OCI-LY1 (cell line): ENCODE data around the gene TUBAL3.

Source experiments
- EZH2 ChIP-seq: fragments of 200-600 bp; sonication (generic), shearing (Covaris generic); IDR thresholded peaks from 2 replicates; pipeline ENCODE4 v1.8.0; 2017; ENCODE audit warnings: borderline replicate concordance, mixed run types, mild to moderate bottlenecking, antibody characterized with exemption, low read length, moderate library complexity, mixed read lengths
- TF ChIP-seq, protein P1 (sequence below): fragments of 200-600 bp; sonication (generic), shearing (Covaris generic); IDR thresholded peaks from 2 replicates; pipeline ENCODE4 v1.5.1; 2017; ENCODE audit warnings: mild to moderate bottlenecking, antibody characterized with exemption, low read length, moderate library complexity, mixed read lengths

DNA sequence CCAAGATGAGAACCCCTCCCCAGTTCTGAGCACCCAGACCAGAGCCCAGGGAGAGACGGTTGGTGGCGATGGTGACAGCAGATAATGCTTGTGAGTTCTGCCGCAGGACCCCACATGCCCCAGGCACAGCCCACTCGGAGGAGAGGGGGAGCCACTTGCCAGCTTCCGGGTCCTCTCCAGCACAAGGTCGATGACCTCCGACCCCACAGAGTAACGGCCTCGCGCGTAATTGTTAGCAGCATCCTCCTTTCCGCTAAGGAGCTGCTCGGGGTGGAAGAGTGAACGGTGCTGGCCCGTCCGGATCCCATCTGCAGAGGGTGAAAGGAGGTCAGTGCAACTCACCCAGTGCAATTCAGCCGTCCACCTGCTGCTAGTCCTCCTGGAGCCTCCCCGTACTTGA lies 9.5 kb downstream of the TUBAL3 start:
- TF ChIP-seq EZH2, result no peak
- TF ChIP-seq, protein P1, sequence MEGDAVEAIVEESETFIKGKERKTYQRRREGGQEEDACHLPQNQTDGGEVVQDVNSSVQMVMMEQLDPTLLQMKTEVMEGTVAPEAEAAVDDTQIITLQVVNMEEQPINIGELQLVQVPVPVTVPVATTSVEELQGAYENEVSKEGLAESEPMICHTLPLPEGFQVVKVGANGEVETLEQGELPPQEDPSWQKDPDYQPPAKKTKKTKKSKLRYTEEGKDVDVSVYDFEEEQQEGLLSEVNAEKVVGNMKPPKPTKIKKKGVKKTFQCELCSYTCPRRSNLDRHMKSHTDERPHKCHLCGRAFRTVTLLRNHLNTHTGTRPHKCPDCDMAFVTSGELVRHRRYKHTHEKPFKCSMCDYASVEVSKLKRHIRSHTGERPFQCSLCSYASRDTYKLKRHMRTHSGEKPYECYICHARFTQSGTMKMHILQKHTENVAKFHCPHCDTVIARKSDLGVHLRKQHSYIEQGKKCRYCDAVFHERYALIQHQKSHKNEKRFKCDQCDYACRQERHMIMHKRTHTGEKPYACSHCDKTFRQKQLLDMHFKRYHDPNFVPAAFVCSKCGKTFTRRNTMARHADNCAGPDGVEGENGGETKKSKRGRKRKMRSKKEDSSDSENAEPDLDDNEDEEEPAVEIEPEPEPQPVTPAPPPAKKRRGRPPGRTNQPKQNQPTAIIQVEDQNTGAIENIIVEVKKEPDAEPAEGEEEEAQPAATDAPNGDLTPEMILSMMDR, result no peak
